GM12874 (cell line): ENCODE data around the gene LPP.

Source experiments
- TF ChIP-seq, protein P1 (sequence below): IDR thresholded peaks from 2 replicates; pipeline ENCODE4 v1.5.1; 2011; ENCODE audit warnings: low read depth, mild to moderate bottlenecking, control low read depth, low read length, moderate library complexity; ENCODE audit not compliant: insufficient read depth

The LPP gene

DNA sequence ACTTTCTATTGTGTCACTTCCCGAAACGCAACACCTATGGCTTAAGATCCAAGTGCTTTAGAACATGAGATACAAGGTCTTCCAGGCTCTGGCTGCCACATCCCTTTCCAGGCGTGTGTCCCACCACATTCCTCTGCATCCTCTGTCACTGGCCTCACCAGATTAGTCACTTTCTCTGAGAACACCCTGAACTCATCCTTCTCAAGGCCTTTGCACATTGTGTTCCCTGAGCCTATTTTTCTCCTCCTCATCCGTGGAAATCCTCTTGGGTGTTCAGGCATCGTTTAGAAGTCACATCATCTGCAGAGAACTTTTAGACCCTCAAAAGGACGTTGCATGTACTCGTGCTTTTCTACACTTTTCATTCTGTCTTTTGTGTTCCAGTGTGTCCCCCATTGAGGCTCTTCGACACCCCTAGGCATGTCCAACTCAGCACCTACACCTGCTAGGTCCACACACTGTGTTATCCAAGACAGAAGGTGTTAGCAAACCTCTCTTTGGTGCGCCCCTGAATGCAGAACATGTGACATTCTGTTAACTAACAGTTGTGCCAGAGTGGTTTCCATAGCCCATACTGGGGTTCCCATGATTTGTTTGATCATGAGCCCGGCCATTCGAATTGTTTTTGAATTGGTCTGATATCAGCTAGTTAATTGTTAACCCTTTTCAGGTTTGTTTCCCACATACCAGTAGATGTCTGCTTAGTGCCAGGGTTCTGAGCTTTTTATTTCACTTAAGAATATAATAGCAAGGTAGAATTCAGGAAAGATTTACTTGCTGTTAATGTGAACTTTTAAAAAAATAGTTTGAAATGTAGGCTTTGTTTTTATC, 67.2 kb downstream of the LPP start:
- TF ChIP-seq, protein P1, sequence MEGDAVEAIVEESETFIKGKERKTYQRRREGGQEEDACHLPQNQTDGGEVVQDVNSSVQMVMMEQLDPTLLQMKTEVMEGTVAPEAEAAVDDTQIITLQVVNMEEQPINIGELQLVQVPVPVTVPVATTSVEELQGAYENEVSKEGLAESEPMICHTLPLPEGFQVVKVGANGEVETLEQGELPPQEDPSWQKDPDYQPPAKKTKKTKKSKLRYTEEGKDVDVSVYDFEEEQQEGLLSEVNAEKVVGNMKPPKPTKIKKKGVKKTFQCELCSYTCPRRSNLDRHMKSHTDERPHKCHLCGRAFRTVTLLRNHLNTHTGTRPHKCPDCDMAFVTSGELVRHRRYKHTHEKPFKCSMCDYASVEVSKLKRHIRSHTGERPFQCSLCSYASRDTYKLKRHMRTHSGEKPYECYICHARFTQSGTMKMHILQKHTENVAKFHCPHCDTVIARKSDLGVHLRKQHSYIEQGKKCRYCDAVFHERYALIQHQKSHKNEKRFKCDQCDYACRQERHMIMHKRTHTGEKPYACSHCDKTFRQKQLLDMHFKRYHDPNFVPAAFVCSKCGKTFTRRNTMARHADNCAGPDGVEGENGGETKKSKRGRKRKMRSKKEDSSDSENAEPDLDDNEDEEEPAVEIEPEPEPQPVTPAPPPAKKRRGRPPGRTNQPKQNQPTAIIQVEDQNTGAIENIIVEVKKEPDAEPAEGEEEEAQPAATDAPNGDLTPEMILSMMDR, result no peak

DNA sequence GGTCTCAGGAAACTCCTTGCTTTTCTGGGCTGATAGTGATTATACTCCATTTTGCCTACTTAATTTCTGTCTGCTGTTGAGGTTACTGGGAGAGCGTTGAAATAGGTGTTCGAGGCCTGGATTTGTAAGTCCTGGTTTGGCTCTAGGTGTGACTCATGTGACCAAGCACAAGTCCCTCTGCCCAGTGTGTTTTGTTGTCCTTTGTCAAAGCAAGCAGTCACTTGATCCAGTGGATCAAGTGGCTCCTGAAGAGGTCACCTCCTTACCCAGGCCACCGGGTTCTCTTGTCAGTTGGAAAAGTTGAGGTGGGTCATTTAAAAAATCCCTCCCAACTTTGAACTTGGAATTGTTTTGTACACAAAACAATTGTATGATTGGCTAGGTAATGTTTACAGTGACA, 70.0 kb downstream of the LPP start:
- TF ChIP-seq, protein P1, result no peak

DNA sequence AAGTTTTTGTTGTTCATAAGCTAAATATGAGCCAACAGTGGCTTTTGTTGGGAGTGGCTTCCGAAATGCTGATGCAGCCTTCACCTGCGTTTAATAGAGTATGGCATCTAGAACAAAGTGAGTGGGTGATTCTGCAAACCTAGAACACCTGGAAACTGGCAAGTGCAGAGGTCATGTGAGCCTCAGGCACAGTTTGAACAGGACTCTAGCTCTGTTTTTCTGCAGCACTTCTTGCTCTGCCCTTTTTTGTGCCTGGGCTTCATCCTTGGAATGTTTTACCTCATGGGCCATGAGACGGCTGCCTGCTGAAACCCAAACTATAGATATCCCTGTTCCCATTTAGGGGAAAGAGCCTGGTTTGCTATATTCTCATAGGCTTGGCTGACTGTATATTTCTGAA, 73.5 kb downstream of the LPP start:
- TF ChIP-seq, protein P1, result no peak

DNA sequence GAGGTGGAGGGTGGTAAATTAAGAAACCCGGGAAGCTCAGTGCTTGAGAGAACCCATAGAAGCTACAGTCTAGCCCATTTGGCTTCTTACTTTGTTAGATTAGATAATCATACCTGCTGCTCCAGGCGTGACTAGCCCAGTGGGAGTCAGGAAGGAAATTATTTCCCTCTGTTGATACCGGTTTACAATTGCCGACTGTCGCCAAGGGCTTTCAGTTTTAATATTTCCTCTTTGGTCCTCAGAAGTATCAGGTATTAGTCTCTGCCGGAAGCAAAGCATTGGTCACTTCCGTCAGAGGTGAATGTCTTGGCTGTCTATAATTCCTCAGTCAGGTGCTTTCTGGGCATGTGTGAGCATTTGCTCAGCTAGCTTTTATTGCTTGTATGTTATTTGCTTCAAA, 75.2 kb downstream of the LPP start:
- TF ChIP-seq, protein P1, result no peak

DNA sequence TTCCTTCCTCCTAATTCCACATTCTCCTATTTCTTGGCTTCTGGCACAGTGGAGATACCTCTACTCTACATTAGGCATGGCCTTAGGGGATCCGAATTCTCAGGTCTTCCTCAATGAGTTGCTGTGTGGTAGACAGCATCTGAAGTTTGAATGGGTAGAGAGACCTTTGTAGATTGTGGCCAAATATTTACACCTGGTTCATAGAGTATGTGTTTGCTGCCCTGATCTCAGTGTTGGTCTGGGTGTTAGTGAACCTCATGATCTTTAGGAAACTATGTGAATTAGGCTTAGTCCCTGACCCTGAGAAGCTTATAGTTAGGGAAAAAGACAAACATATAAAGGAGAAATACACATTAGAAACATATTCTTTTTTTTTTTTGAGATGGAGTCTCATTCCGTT, 75.8 kb downstream of the LPP start:
- TF ChIP-seq, protein P1, result no peak

DNA sequence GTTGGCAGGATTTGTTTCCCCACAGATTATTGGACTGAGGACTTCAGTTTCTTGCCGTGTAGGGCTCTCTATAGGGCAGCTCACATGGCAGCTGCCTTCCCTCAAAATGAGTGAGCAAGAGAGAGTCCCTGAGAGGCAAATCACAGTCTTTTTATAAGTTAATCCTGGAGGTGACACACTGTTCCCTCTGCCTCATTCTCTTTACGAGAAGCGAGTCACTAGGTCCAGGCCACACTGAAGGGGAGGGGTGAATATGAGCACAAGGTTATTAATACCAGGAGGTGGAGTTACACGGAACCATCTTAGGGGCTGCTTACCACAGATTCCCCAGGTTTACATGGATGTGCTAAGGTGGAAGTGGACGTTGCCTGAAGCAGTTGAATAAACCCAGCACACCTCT, 77.0 kb downstream of the LPP start:
- TF ChIP-seq, protein P1, result no peak

DNA sequence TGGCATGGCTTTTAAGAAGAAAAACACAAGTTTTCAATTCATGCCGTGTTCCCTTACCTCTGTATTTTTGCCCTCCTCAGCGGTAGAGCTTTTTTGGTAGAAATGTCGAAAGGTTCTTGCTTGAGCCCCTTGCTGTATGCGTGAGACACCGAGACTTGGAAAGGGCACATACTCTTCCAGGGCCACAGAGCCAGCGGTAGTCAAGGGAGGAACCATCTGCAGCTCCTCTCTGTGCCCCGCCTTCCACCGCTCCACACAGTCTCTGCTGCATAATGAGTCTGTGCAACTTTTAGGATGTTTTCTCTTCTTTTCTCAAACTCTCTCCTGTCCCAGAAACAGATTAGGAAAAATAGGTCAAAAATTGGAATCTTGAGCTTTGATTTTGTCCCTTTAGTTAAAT, 77.5 kb downstream of the LPP start:
- TF ChIP-seq, protein P1, result no peak
